SK-N-SH (cell line): Measurements from ENCODE around the gene IL22RA1.

ENCODE experiments used
- CHD2 ChIP-seq: fragments of 150-350 bp; IDR thresholded peaks from 2 replicates; pipeline ENCODE4 v1.6.1; 2018; ENCODE audit warnings: low read length; ENCODE audit not compliant: partially characterized antibody
- EP300 ChIP-seq, 2 experiments: IDR thresholded peaks; 2 replicates each; pipeline versions ENCODE4 v1.4.0 to v1.6.1; 2012; ENCODE audit warnings: borderline replicate concordance in 1 of 2, low read depth in 1 of 2, low read length in 1 of 2
- EZH2phosphoT487 ChIP-seq: fragments of 200-600 bp; sonication (generic); IDR thresholded peaks from 2 replicates; pipeline ENCODE4 v1.6.1; 2017; ENCODE audit warnings: low read depth, mixed run types, mild to moderate bottlenecking, antibody characterized with exemption, moderate library complexity, borderline replicate concordance
- POLR2AphosphoS5 ChIP-seq: IDR thresholded peaks from 2 replicates; pipeline ENCODE4 v1.6.1; 2012; ENCODE audit warnings: low read depth, low read length
- RFX5 ChIP-seq: IDR thresholded peaks from 2 replicates; pipeline ENCODE4 v1.6.1; 2012; ENCODE audit warnings: mild to moderate bottlenecking, improper control_type of control experiment, low read length
- TAF1 ChIP-seq: IDR thresholded peaks from 2 replicates; pipeline ENCODE4 v1.6.1; 2012; ENCODE audit warnings: low read depth, mild to moderate bottlenecking, low read length, moderate library complexity, borderline replicate concordance
- TF ChIP-seq, protein P1 (sequence below): fragments of 200-600 bp; sonication (generic); IDR thresholded peaks from 2 replicates; pipeline ENCODE4 v1.6.1; 2017; ENCODE audit warnings: antibody characterized with exemption, mild to moderate bottlenecking, moderate library complexity

- TF ChIP-seq, protein P1, sequence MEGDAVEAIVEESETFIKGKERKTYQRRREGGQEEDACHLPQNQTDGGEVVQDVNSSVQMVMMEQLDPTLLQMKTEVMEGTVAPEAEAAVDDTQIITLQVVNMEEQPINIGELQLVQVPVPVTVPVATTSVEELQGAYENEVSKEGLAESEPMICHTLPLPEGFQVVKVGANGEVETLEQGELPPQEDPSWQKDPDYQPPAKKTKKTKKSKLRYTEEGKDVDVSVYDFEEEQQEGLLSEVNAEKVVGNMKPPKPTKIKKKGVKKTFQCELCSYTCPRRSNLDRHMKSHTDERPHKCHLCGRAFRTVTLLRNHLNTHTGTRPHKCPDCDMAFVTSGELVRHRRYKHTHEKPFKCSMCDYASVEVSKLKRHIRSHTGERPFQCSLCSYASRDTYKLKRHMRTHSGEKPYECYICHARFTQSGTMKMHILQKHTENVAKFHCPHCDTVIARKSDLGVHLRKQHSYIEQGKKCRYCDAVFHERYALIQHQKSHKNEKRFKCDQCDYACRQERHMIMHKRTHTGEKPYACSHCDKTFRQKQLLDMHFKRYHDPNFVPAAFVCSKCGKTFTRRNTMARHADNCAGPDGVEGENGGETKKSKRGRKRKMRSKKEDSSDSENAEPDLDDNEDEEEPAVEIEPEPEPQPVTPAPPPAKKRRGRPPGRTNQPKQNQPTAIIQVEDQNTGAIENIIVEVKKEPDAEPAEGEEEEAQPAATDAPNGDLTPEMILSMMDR = no peak
- TF ChIP-seq TAF1 = no peak
- TF ChIP-seq EP300 (IDR thresholded peaks at IDR 0.05; ENCODE audit: borderline replicate concordance in 1 of 2, low read depth in 1 of 2, low read length in 1 of 2) = no peak
- TF ChIP-seq CHD2 = no peak
- TF ChIP-seq RFX5 = no peak
- TF ChIP-seq EZH2phosphoT487 = no peak
- no peak for TF ChIP-seq POLR2AphosphoS5
These were observed 8.6 kb downstream of the IL22RA1 start for GRCh38 chr1:24134376-24134775.
